HG03575 (cell line): ENCODE measurements around the gene HTR5A.

Experiments used
- ATAC-seq: cut with Tn5 transposase; IDR thresholded peaks from one replicate; pipeline ENCODE4 v1.9.1; 2021; ENCODE audit not compliant: unreplicated experiment, insufficient number of reproducible peaks, low FRiP score; ENCODE audit errors: extremely low read depth

HTR5A gene

DNA sequence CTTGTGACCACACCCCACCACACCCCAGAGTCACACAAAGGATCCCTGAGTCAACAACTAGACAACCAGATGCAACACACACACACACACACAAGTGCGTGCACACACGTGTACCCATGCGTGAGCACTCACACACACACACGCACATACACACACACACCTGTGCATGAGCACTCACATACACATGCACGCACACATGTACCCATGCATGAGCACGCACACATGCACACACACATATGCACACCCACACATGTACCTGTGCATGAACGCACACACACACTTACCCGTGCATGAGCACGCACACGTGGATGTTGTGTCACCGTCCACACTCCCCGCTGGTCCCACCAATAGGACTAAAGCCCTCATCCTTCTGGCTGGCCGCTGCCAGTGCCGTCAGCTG lies 60.4 kb downstream of the HTR5A start:
- no peak for ATAC-seq

GRCh38 chr7:155131090-155131489 lies 61.0 kb downstream of the HTR5A start:
- no peak for ATAC-seq

DNA sequence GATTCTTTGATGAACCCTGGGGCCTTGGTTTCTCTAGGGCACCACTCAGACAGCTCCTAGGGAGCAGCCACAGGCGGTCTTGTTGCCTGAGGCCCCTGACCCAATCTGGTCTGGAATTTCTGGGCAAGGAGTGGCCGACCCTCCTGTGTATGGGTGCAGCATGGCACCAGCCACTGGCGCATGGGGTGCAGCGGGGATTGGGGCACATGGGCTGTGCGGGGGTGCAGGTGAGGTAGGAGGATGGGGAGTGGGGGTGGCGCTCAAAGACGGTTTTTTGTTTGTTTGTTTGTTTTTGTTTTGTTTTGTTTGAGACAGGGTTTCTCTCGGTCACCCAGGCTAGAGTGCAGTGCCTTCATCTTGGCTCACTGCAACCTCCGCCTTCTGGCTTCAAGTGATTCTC lies 62.3 kb downstream of the HTR5A start:
- ATAC-seq: no peak

DNA sequence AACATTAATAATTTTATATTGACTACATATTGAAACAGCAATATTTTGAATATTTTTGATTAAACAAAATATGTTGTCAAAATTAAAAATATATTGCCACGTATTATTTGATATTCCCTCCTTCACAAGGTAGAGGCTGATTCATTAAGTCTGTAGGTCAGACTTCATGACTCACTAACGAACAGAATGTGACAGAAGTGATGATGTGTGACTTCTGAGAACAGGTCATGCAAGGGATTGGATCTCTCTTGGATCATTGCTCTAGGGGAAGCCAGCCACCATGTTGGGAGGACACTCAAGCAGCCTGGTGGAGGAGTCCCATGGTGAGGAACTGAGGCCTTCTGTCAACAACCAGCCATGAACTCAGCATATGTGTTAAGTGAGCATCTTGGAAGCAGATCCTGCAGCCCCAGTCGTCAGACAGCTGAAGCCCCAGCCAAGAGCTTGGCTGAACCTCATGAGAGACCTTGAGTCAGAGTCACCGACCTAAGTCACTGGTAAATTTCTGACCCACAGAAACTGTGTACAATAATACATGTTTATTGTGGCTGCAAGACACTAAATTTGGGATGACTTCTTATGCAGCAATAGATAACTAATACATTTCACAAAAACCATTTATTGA lies 66.6 kb downstream of the HTR5A start:
- ATAC-seq: no peak
